Mesenteric fat pad (tissue), 1 donor: ENCODE measurements around the gene LRRC55. TPM values are rescaled to one million over a fixed set of nuclear protein-coding genes. Genes with fewer than 3 reads are reported as not detected.

Experiments
- DNase-seq: peaks from one replicate; pipeline ENCODE4 v3.0.0-alpha.2; 2020; ENCODE audit warnings: low spot score
- long read RNA-seq: library from polyadenylated mRNA; unstranded; transcript quantifications from one replicate; pipeline ENCODE4 v2.0.0, GENCODE V29; 2020
- total RNA-seq: library from RNA; stranded (reverse); fragmentation: NEBNext Ultra II Directional; extraction: Animal tissue kit (Norgen Biotek cat#: 25700); gene quantifications from one replicate; pipeline ENCODE4 v1.2.1, GENCODE V29; 2021
- donor health status: DM: yes; HTN: yes; CAD: no.

Gene LRRC55, protein sequence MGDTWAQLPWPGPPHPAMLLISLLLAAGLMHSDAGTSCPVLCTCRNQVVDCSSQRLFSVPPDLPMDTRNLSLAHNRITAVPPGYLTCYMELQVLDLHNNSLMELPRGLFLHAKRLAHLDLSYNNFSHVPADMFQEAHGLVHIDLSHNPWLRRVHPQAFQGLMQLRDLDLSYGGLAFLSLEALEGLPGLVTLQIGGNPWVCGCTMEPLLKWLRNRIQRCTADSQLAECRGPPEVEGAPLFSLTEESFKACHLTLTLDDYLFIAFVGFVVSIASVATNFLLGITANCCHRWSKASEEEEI
- not detected for total RNA-seq
- long read RNA-seq: 0 reads

GRCh38 chr11:57181678-57182305 is at the start of gene LRRC55:
Gene LRRC55, plus strand, starts transcription at chr11:57181953. Its CDS starts 70 bp downstream, at chr11:57182023.
- no peak for DNase-seq

DNA sequence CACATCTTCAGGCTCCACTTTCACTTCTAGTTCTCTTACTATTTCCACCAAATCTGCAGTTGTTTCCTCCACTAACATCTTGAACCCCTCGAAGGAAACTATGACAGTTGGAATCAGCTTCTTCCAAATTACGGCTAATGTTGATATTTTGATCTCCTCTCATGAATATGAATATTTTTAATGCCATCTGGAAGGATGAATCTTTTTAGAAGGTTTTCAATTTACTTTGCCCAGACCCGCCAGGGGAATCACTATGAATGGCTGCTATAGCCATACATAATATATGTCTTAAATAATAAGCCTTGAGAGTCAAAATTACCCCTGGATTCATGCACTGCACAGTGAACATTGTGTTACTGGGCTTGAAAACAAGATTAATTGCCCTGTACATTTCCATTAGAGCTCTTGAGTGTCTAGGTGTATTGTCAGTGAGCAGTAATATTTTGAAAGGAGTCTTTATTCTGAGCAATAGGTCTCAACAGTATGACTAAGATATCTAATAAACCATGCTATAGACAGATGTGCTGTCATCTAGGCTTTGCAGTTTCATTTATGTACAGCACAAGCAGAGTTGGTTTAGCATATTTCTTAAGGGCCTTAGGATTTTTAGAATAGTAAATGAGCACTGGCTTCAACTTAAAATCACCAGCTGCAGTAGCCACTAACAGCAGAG is 48.3 kb upstream of the LRRC55 start:
- DNase-seq: no peak

GRCh38 chr11:57134284-57134683 is 47.5 kb upstream of the LRRC55 start:
- no peak for DNase-seq

DNA sequence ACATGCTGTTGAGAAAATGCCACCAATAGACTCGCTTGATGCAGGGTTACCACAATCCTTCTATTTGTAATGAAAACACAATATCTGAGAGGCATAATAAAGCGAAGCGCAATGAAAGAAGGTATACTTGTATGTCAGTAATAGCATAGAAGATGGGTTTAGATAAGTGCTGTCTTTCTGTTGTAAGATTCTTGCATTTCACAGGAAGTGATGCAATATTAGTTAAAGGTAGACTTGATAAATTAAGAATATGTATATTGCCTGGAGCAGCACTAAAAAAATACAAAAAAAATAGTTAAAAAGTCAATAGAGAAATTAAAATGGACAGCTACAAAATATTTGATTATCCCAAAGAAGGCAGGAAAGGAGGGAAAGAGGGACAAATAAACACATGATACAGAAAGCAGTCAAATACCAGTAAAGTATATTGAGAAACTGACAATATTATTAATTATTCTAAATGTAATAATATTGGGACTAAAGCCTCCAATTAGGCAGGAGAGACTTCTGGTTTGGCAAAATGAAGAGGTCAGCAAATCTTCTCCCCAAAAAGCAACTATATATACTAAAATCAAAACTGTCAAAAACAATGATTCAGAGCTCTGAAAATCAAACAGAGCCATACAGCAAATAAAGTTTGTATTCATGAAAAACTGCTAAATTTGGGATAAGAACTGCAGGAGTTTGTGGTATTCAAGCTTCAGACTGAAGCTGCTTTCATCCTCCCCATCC is 46.6 kb upstream of the LRRC55 start:
- no peak for DNase-seq

GRCh38 chr11:57140568-57140967 is 41.2 kb upstream of the LRRC55 start:
- DNase-seq: no peak

DNA sequence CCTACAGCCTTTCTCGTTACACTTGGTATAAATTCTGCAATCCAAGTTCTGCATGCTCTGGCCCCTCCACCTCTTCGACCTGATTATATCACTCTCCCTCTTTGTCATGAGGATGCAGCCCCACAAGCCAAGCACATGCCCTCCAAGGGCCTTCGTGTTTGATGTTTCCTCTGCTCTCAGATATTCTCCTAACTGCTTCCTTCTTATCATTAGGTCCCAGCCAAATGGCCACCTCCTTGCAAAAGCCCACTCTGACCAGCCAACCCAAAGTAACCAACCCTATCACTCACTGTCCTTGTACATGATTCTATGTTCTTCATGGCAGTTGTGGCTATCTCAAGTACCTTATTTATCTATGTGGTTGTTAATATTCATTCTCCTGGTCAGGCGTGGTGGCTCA is 38.3 kb upstream of the LRRC55 start:
- DNase-seq: no peak

- no peak for DNase-seq
Measured at GRCh38 chr11:57144075-57144474, 37.7 kb upstream of the LRRC55 start.

- no peak for DNase-seq
Measured at GRCh38 chr11:57144531-57145320, 37.0 kb upstream of the LRRC55 start.

GRCh38 chr11:57146301-57146700 is 35.5 kb upstream of the LRRC55 start:
- DNase-seq: no peak

DNA sequence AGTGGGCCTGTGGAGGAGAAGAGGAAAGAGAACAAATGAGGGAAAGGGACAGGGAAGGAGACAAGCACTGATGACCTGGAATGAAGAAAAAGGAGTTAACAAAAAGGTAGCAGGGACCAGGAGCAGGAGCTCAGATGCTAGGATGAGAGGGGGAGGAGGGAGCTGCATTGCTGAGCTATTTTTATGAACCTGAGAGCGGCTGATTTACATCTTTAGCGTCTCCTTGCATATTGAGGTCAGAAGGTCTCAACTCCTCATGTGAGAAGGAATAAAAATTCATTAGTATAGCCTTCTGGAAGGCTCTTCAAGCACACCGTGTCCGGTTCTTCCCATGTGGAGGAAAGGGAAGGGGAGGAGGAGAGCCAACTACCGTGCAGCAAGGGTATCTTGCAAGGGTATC is 33.1 kb upstream of the LRRC55 start:
- DNase-seq: no peak

DNA sequence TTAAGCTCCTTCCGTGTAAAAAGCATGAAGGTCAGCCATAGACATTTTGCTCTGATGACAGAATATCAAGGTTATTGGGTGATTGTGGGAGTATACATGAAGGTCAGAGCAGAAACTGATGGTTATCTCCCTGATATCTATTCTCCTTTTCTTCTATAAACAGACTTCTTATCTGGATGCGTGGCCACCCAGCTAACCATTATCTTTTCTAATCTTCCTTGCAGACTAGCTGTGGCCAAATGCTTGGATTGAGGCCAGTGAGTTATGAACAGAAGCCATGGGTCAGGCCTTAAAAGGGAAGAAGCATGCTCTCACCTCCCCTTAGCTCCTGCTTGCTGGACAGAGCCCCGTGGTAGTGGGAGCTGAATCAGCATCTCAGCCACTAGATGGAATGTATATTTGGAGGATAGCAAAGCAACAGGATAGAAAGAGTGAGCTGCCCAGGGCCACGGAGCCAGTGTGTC is 31.3 kb upstream of the LRRC55 start:
- no peak for DNase-seq

DNA sequence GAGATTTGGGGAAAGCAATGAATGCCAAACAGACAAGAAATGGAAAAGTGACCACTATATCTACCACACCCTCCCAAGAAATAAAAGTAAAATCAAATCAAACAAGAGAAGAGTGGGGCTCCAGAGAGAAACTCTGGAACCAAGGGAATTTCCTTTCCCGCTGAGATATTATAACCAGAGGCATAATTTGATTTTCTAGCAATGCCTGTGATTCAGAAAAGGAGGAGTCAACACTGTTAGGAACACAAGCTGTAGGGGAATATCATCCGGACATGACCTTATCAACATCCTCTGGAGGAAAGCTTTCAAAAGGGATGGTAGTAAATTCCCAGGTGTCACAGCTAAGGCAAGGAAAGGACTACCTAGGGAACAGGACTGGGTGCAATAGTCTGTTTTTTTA is 29.6 kb upstream of the LRRC55 start:
- no peak for DNase-seq

DNA sequence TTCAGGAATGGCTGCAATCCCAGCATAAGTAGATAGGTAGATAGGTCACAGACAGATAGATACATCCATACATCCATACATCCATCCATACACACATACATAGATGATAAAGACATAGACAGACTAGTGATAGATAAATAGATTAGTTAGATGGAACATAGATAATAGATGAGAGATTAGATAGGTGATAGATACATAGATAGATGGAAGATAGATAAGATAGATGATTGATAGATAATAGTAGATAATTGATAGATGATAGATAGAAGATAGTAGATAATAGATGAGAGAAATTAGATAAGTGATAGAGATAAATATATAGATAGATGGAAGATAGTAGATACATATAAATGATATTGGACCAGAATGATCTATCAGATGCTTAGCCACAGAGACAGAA is 28.3 kb upstream of the LRRC55 start:
- no peak for DNase-seq

DNA sequence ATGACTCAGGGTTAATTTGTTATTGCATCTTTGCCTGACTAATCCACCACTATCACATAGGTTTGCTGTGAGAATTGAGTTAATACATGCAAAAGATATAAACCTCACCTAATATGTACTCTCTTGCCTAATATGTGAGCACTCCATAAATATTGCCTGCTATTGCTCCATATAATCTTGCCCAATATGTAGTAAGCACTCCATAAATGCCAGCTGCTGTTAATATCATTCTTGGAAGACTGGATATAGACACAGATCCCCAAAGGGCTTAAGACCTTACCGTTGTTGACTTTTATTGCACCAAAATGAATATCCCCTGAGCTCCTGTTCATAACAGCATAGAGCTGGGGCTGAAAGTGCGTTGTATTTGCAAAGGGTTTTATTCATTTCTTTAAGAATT is 27.0 kb upstream of the LRRC55 start:
- no peak for DNase-seq

DNA sequence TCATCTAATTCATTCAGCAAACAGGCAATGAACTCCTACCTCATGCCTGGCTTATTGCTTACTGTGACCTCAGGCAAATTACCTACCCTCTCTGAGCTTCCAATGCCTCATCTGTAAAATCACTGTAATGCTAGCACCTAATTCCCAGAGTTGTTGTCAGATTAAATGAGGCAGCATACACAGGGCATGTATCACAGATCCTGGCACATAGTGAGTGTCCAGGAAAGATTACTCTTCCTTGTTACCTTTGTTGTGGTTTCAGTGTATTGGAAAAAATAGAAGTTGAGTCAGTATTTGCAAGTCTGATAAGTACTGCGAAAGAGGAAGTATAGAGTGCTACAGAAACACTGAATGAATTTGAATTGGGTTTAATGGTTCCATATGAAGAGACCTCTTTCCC is 26.4 kb upstream of the LRRC55 start:
- no peak for DNase-seq

DNA sequence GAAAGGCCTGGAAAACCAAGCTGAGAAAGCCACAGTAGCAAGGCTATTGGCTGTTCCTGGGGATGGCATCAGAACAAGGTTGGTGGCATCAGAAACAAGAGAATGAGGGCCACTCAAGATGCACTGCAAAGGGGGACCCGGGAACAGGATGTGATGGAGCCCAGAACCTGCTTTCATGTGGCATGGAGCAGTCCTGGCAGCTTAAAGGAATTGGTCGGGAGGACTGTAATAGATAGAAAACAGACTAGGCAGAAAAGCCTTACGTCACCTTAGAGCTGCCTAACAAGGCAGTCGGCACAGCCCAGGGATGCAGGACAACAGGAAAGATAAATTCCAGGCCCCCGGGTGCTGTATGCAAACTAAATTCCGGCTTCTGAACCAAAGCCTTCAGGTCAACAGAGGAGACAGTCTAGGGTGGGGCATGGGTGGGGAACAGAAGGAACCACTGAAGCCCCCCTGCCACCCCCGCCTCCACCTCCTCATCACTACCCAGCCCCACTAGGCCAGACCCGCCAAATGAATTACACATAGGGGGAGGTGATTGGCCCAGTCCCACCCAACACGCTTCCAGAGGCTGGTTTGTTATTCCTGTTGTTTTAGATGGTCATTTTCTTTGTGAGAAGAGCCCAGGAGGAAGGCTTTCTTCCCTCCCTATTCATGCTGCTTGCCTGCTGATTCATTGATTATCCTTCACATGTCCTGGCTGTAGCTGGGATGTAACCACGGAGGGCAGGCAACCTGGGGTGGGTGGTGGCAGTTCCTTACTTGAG is 25.7 kb upstream of the LRRC55 start:
- DNase-seq: no peak

- DNase-seq: no peak
Measured at GRCh38 chr11:57156928-57157327, 24.8 kb upstream of the LRRC55 start.

GRCh38 chr11:57157624-57158023 is 24.1 kb upstream of the LRRC55 start:
- DNase-seq: no peak

DNA sequence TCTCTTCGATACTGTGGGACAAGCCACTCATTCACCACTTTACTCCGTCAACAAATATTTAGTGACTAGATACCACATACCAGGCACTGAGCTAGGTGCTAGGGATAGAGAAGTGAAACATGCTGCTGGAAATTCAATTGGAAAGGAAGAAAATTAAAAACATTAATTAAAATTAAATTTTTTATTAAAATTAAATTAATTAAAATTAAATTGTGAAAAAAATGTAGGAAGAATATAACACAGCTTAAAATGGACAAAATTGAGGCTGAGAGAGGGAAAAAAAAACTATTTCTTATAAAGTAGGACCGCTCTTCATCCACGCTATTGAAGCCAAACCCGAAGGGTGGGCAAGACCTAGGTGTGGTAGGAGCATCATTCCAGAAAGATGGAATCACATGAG is 23.6 kb upstream of the LRRC55 start:
- no peak for DNase-seq

GRCh38 chr11:57158599-57158998 is 23.2 kb upstream of the LRRC55 start:
- DNase-seq: no peak
